HCT116 (cell line): Measurements from ENCODE around the gene PREX1. TPM values are rescaled to one million over a fixed set of nuclear protein-coding genes. Genes with fewer than 3 reads are reported as not detected.

Experiments
- ATAC-seq: fragments of 200-7000 bp; cut with Tn5 transposase; 2 replicates; pipeline ENCODE4 v1.9.1; 2020; ENCODE audit warnings: mild to moderate bottlenecking, moderate library complexity
- BruUV-seq: library from RNA; stranded (reverse); fragments of 400-500 nt; replicated peaks from 2 replicates; lab custom pipeline; 2021; lab: Mats Ljungman, UMichigan
- CTCF ChIA-PET: fragments of 300-600 bp; sonication (Branson Sonifier 250); formaldehyde crosslinking; loops from one replicate; lab custom pipeline; 2021; ENCODE audit warnings: antibody characterized with exemption; lab: Charles Lee
- POLR2A ChIA-PET: fragments of 300-600, 350-600 bp; sonication (Branson Sonifier 250); formaldehyde crosslinking; loops from one replicate; lab custom pipeline; 2021; ENCODE audit warnings: antibody characterized with exemption; lab: Charles Lee
- RAD21 ChIA-PET, 2 experiments: fragments of 300-600 bp; sonication (Branson Sonifier 250); formaldehyde crosslinking; loops; one replicate each; lab custom pipeline; 2023; ENCODE audit warnings: low total read pairs in 2 of 2; ENCODE audit not compliant: uncharacterized antibody in 2 of 2, unreplicated experiment in 2 of 2, low non-redundant PET in 1 of 2; lab: Charles Lee
- DNase-seq: peaks from one replicate; pipeline ENCODE4 v3.0.0-alpha.2; 2010; ENCODE audit warnings: low read depth, low spot score
- H2AFZ ChIP-seq: fragments of 200-600 bp; shearing (Covaris generic), sonication (generic); 2 replicates; pipeline ENCODE4 v1.6.1; 2017; ENCODE audit warnings: low read depth, mixed run types, mixed read lengths, antibody characterized with exemption, low read length; ENCODE audit not compliant: poor library complexity, severe bottlenecking
- H3K27ac ChIP-seq: 2 replicates; pipeline ENCODE4 v1.5.1; 2012; ENCODE audit warnings: low read depth, low read length
- H3K27me3 ChIP-seq: fragments of 200-600 bp; sonication (generic); 2 replicates; pipeline ENCODE4 v1.6.1; 2016; ENCODE audit warnings: mixed run types, low read length, mixed read lengths; ENCODE audit not compliant: insufficient read depth
- H3K36me3 ChIP-seq, 2 experiments: fragments of 200-500 bp in 1 of 2; fragments of 200-600 bp in 1 of 2; sonication (Bioruptor generic) in 1 of 2; sonication (generic) in 1 of 2; 2 replicates each; pipeline versions ENCODE4 v1.5.1 to v1.6.1; 2014 to 2016; ENCODE audit warnings: low read length in 2 of 2, inconsistent platforms in 1 of 2, mixed read lengths in 1 of 2, mixed run types in 1 of 2; ENCODE audit not compliant: insufficient read depth in 2 of 2, control insufficient read depth in 1 of 2
- H3K4me1 ChIP-seq, 2 experiments: fragments of 200-600 bp in 1 of 2; sonication (generic) in 1 of 2; 2 replicates each; pipeline versions ENCODE4 v1.5.1 to v1.6.1; 2012 to 2017; ENCODE audit warnings: low read length in 2 of 2, inconsistent platforms in 1 of 2, mild to moderate bottlenecking in 1 of 2, mixed read lengths in 1 of 2, mixed run types in 1 of 2, moderate library complexity in 1 of 2; ENCODE audit not compliant: insufficient read depth in 2 of 2, control insufficient read depth in 1 of 2
- H3K4me2 ChIP-seq: fragments of 200-600 bp; sonication (generic); 2 replicates; pipeline ENCODE4 v1.6.1; 2017; ENCODE audit warnings: mixed run types, low read length, mixed read lengths
- H3K4me3 ChIP-seq, 2 experiments: fragments of 200-600 bp in 1 of 2; sonication (generic) in 1 of 2; replicated peaks in 1 of 2; 2 replicates each; pipeline ENCODE4 v1.5.1; 2011 to 2016; ENCODE audit warnings: low read length in 2 of 2, control low read depth in 1 of 2, low read depth in 1 of 2, mild to moderate bottlenecking in 1 of 2, mixed read lengths in 1 of 2, mixed run types in 1 of 2
- H3K79me2 ChIP-seq: fragments of 200-600 bp; sonication (generic); 2 replicates; pipeline ENCODE4 v1.6.1; 2017; ENCODE audit warnings: mild to moderate bottlenecking, mixed run types, low read length, moderate library complexity, mixed read lengths; ENCODE audit not compliant: insufficient read depth
- H3K9ac ChIP-seq: fragments of 200-600 bp; sonication (generic); 2 replicates; pipeline ENCODE4 v1.6.1; 2016; ENCODE audit warnings: low read length, mixed read lengths
- H3K9me2 ChIP-seq: fragments of 200-600 bp; sonication (generic), shearing (Covaris generic); 2 replicates; pipeline ENCODE4 v1.6.1; 2017; ENCODE audit warnings: mixed run types, mild to moderate bottlenecking, moderate library complexity; ENCODE audit not compliant: insufficient read depth
- H3K9me3 ChIP-seq, 2 experiments: fragments of 200-500 bp in 1 of 2; fragments of 200-600 bp in 1 of 2; sonication (Bioruptor generic) in 1 of 2; sonication (generic) in 1 of 2; 2 replicates each; pipeline ENCODE4 v1.6.1; 2014 to 2017; ENCODE audit warnings: low read length in 2 of 2, mixed read lengths in 2 of 2, inconsistent platforms in 1 of 2, low read depth in 1 of 2, mild to moderate bottlenecking in 1 of 2, mixed run types in 1 of 2, moderate library complexity in 1 of 2; ENCODE audit not compliant: control insufficient read depth in 1 of 2, insufficient read depth in 1 of 2
- H4K20me1 ChIP-seq: fragments of 200-600 bp; sonication (generic), shearing (Covaris generic); 2 replicates; pipeline ENCODE4 v1.6.1; 2017; ENCODE audit warnings: mixed run types, mild to moderate bottlenecking, moderate library complexity; ENCODE audit not compliant: insufficient read depth
- CBX3 ChIP-seq: IDR thresholded peaks from 2 replicates; pipeline ENCODE4 v1.6.1; 2012; ENCODE audit warnings: low read depth
- EGR1 ChIP-seq: IDR thresholded peaks from 2 replicates; pipeline ENCODE4 v1.6.1; 2012; ENCODE audit warnings: low read depth
- EZH2 ChIP-seq: fragments of 200-600 bp; sonication (generic); IDR thresholded peaks from 2 replicates; pipeline ENCODE4 v1.6.1; 2017; ENCODE audit warnings: antibody characterized with exemption, mixed run types
- FOSL1 ChIP-seq: IDR thresholded peaks from 2 replicates; pipeline ENCODE4 v1.6.1; 2012; ENCODE audit warnings: low read depth
- MAX ChIP-seq: IDR thresholded peaks from 2 replicates; pipeline ENCODE4 v1.6.1; 2012
- POLR2AphosphoS5 ChIP-seq: IDR thresholded peaks from 2 replicates; pipeline ENCODE4 v1.6.1; 2011; ENCODE audit warnings: mild to moderate bottlenecking, low read depth, low read length, moderate library complexity
- RAD21 ChIP-seq: IDR thresholded peaks from 2 replicates; pipeline ENCODE4 v1.6.1; 2012; ENCODE audit warnings: low read depth, mild to moderate bottlenecking
- SRF ChIP-seq: IDR thresholded peaks from 2 replicates; pipeline ENCODE4 v1.6.1; 2012; ENCODE audit warnings: low read depth
- TCF7L2 ChIP-seq: IDR thresholded peaks from 2 replicates; pipeline ENCODE4 v1.7.0; 2011; ENCODE audit warnings: borderline replicate concordance, inconsistent platforms; ENCODE audit not compliant: insufficient read depth, insufficient read length; ENCODE audit errors: extremely low read depth
- ZFX ChIP-seq: fragments of 450-650 bp; IDR thresholded peaks from 2 replicates; pipeline ENCODE4 v1.6.1; 2017
- ZNF274 ChIP-seq: fragments of 200-500 bp; sonication (Bioruptor generic); IDR thresholded peaks from 2 replicates; pipeline ENCODE4 v1.6.1; 2014; ENCODE audit warnings: mild to moderate bottlenecking, low read depth, low read length, inconsistent platforms
- intact Hi-C: fragments of 100-400 bp; cut with micrococcal nuclease; formaldehyde crosslinking; loops from 2 replicates; pipeline ENCODE4 v1.10.0; 2022
- total RNA-seq: library from RNA; stranded (reverse); gene quantifications from one replicate; pipeline ENCODE4 v1.2.1, GENCODE V29; 2021; ENCODE audit not compliant: unreplicated experiment
- TF ChIP-seq, protein P1 (sequence below): IDR thresholded peaks from 2 replicates; pipeline ENCODE4 v1.6.1; 2012

Gene PREX1
- total RNA-seq, 1 experiment from 2014 or later: 6.1 TPM

DNA sequence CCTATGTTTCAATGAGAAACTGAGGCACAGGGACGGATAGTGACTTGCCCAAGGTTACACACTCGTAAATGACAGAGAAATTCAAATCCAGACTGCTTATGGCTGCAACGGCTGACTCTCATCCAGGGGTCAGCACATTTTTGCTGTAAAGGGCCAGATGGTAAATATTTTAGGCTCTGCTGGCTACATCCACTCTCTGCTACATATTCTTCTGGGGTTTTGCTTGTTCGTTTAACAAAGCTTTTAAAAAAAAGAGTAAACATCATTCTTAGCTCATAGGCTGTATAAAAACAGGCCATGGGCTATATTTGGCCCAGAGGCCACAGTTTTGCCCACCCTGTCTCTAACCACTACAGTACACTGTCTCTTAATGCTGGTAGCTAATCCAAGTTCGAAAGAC lies 103.4 kb downstream of the PREX1 start:
- intact Hi-C loops: no loop called here
- peaks cover 0 to 5% of the 10 kb centered on the region in 2 experiments; a peak in 2 of 4 replicates for H3K4me1 ChIP-seq
- no peaks in the 10 kb centered on the region for H3K9me2 ChIP-seq
- no peak for DNase-seq
- no peaks in the 10 kb centered on the region for H3K79me2 ChIP-seq
- no TSS peak for BruUV-seq
- no peak overlapping the region for H3K27ac ChIP-seq
- CTCF ChIA-PET: no interaction called here
- no peaks in the 10 kb centered on the region for H4K20me1 ChIP-seq
- H3K36me3 ChIP-seq: no peaks in the 10 kb centered on the region
- H2AFZ ChIP-seq: no peak overlapping the region
- H3K9me3 ChIP-seq: no peaks in the 10 kb centered on the region
- H3K27me3 ChIP-seq: no peaks in the 10 kb centered on the region
- POLR2A ChIA-PET: no interaction called here
- TF ChIP-seq, protein P1, sequence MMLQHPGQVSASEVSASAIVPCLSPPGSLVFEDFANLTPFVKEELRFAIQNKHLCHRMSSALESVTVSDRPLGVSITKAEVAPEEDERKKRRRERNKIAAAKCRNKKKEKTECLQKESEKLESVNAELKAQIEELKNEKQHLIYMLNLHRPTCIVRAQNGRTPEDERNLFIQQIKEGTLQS: no peak
- TF ChIP-seq ZFX: no peak
- TF ChIP-seq MAX: no peak
- no peak for TF ChIP-seq CBX3
- no peak for TF ChIP-seq FOSL1
- TF ChIP-seq EGR1: no peak
- TF ChIP-seq POLR2AphosphoS5: no peak
- no peak for TF ChIP-seq TCF7L2
- TF ChIP-seq ZNF274: no peak
- no peak for TF ChIP-seq SRF
- TF ChIP-seq EZH2: no peak
- no peak for TF ChIP-seq RAD21
- TF ChIP-seq, all 23 proteins: peak for 0
- no peak overlapping the region for H3K4me2 ChIP-seq
- ATAC-seq: no peak
- H3K4me3 ChIP-seq: no peak overlapping the region
- RAD21 ChIA-PET: no interaction called here
- no peak overlapping the region for H3K9ac ChIP-seq
